GM12872 (cell line): ENCODE data around the gene CFAP251.

Experiments used
- TF ChIP-seq, protein P1 (sequence below): IDR thresholded peaks from 3 replicates; pipeline ENCODE4 v1.5.1; 2011; ENCODE audit warnings: low read depth, mild to moderate bottlenecking, low read length, moderate library complexity; ENCODE audit not compliant: insufficient read depth

The CFAP251 gene

DNA sequence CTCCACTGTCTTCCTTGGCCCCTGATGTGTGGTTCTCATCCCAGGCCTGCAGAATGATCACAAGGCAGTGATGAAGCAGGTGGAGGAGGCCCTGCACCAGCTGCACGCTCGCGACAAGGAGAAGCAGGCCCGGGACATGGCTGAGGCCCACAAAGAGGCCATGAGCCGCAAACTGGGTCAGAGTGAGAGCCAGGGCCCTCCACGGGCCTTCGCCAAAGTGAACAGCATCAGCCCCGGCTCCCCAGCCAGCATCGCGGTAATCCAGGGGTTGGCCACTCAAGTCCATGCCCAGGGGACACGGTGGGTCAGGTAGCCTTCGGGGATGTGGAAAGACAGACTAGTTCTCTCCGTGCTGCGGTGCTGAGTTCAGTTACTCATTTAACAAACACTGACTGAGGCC is 18.8 kb upstream of the CFAP251 start:
- TF ChIP-seq, protein P1, sequence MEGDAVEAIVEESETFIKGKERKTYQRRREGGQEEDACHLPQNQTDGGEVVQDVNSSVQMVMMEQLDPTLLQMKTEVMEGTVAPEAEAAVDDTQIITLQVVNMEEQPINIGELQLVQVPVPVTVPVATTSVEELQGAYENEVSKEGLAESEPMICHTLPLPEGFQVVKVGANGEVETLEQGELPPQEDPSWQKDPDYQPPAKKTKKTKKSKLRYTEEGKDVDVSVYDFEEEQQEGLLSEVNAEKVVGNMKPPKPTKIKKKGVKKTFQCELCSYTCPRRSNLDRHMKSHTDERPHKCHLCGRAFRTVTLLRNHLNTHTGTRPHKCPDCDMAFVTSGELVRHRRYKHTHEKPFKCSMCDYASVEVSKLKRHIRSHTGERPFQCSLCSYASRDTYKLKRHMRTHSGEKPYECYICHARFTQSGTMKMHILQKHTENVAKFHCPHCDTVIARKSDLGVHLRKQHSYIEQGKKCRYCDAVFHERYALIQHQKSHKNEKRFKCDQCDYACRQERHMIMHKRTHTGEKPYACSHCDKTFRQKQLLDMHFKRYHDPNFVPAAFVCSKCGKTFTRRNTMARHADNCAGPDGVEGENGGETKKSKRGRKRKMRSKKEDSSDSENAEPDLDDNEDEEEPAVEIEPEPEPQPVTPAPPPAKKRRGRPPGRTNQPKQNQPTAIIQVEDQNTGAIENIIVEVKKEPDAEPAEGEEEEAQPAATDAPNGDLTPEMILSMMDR = no peak

GRCh38 chr12:121903202-121903601 is 15.2 kb upstream of the CFAP251 start:
- TF ChIP-seq, protein P1 = no peak

DNA sequence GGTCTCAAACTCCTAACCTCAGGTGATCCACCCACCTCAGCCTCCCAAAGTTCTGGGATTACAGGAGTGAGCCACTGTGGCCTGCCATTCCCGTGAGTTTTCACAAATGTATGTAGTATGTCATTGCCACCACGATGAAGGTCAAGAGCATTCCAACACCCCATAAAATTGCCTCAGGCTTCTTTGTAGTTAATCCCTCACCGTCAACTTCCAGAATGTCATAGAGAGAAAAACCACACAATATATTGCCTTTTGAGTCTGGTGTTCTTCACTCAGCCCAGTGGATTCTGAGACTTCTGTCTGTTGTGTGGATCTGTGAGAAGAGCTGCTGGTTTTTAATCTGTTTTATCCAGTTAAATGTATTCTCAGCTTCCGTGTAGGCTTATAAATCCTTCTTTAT is 12.6 kb upstream of the CFAP251 start:
- TF ChIP-seq, protein P1 = no peak

- TF ChIP-seq, protein P1 = no peak
Measured at GRCh38 chr12:121908702-121909101, 9.7 kb upstream of the CFAP251 start.

- TF ChIP-seq, protein P1 = no peak
Measured at GRCh38 chr12:121911824-121912585, 6.4 kb upstream of the CFAP251 start.

DNA sequence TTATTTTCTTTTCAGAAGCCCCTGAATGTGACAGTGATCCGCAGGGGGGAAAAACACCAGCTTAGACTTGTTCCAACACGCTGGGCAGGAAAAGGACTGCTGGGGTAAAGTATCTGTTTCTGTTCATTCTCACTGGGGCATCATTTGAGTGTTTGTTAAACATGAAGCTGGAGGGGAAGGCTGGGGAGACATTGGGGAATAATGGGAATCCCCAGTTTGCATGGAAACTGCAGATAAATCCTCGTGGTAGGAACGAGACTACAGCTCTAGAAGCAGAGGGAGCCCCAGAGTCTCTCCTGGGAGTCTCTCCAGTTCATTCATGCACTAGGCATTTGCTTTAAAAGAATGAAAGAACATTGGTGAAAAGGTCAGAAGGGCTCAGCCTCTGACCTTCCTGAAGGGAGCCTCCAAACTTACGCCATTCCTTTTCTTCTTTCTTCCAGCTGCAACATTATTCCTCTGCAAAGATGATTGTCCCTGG is 2.5 kb upstream of the CFAP251 start:
- TF ChIP-seq, protein P1 = no peak

DNA sequence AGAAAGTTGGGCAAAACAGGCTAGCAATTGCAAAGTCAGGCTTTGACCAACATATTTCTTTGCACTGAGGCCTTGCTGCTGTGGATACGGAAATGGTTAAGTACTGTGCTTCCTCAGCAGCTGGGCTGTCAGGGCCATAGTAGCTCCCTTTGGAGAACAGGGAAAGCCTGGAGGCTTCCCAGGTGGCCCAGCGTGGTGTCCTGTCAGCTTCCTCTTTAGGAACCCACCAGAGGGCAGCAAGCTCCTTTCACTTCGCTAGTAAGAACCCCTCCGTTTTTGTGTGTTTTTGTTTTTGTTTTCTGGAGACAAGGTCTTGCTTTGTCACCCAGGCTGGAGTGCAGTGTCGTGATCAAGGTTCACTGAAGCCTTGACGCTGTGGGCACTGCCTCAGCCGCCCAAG is 1.7 kb upstream of the CFAP251 start:
- TF ChIP-seq, protein P1 = peak; percentile 24; the same call in 1 of the 3 replicates
